Transverse colon (tissue), 4 donors: Measurements from ENCODE around the gene REEP5.

Source experiments
- CTCF ChIP-seq, 5 experiments: fragments of 200-600 bp in 3 of 5; fragments of 450-650 bp in 2 of 5; sonication (generic) in 3 of 5; IDR thresholded peaks; 1 replicate in 2 of 5; 2 replicates in 3 of 5; pipeline ENCODE4 v1.5.1; 2016 to 2017; ENCODE audit warnings: antibody characterized with exemption in 5 of 5, inconsistent platforms in 3 of 5, mild to moderate bottlenecking in 2 of 5, moderate library complexity in 1 of 5
- EP300 ChIP-seq: sonication (generic); formaldehyde crosslinking; IDR thresholded peaks from one replicate; pipeline ENCODE4 v1.6.1; 2017; ENCODE audit warnings: antibody characterized with exemption, low read depth
- POLR2A ChIP-seq: fragments of 450-650 bp; IDR thresholded peaks from one replicate; pipeline ENCODE4 v1.6.1; 2016; ENCODE audit warnings: antibody characterized with exemption, mild to moderate bottlenecking, moderate library complexity
- POLR2AphosphoS5 ChIP-seq, 3 donors: sonication (generic); formaldehyde crosslinking; IDR thresholded peaks; one replicate each; pipeline ENCODE4 v1.6.1; 2016; ENCODE audit warnings: antibody characterized with exemption in 3 of 3

GRCh38 chr5:112930082-112930344 lies 8.0 kb upstream of the REEP5 start:
- TF ChIP-seq CTCF (IDR thresholded peaks at IDR 0.05) (no peak), EP300 (no peak), POLR2A (no peak), POLR2AphosphoS5 (IDR thresholded peaks at IDR 0.05) (no peak)
